ENCODE data around the gene AEN. TPM values are rescaled to one million over a fixed set of nuclear protein-coding genes. Genes with fewer than 3 reads are reported as not detected.

The AEN gene
- total and polyA plus RNA-seq, 2 donors (not counting 3 experiments of a cell fraction or from before 2014, with no cell fraction given) = 34.2 to 35.6 TPM

GRCh38 chr15:88571852-88572259 lies 49.3 kb upstream of the AEN start:
- no peak for TF ChIP-seq FOS (IDR thresholded peaks at IDR 0.05; ENCODE audit: borderline replicate concordance, insufficient read depth, low read length)
- TF ChIP-seq GATA2 (IDR thresholded peaks at IDR 0.05; ENCODE audit: insufficient read depth, insufficient read length, low read depth, low read length) = no peak
- no peak for TF ChIP-seq MYC (IDR thresholded peaks at IDR 0.05; ENCODE audit: low read depth, low read length)
- TF ChIP-seq CTCF (IDR thresholded peaks at IDR 0.05; ENCODE audit: extremely low read depth in 1 of 2, insufficient read depth in 1 of 2, low read depth in 1 of 2, low read length in 2 of 2) = no peak
- TF ChIP-seq EZH2 (IDR thresholded peaks at IDR 0.05; ENCODE audit: borderline replicate concordance, low read depth, low read length, severe bottlenecking) = no peak
- Histone ChIP-seq H3K4me1 (ENCODE audit: control insufficient read depth, extremely low read depth, insufficient read depth, low read length) (no peaks in the 10 kb centered on the region), H3K9ac (replicated peaks; ENCODE audit: extremely low read depth, insufficient read depth, low read length) (no peak overlapping the region), H3K36me3 (ENCODE audit: control insufficient read depth in 2 of 2, extremely low read depth in 1 of 2, insufficient read depth in 2 of 2, low read length in 2 of 2) (no peaks in the 10 kb centered on the region), H4K20me1 (replicated peaks; ENCODE audit: control insufficient read depth, extremely low read depth, insufficient read depth, low read length) (no peaks in the 10 kb centered on the region), H3K27ac (ENCODE audit: insufficient read depth, low read depth, low read length) (no peak overlapping the region), H3K79me2 (ENCODE audit: control insufficient read depth, insufficient read depth, low read length) (no peaks in the 10 kb centered on the region), H3K4me2 (ENCODE audit: insufficient read depth, low read length) (no peak overlapping the region), H3K27me3 (ENCODE audit: control insufficient read depth in 2 of 2, insufficient read depth in 2 of 2, low read length in 2 of 2) (peaks cover 0 to 2% of the 10 kb centered on the region in 2 experiments), H3K9me1 (replicated peaks; ENCODE audit: control insufficient read depth, extremely low read depth, insufficient read depth, low read length) (no peaks in the 10 kb centered on the region), H2AFZ (ENCODE audit: low read depth, low read length) (no peak overlapping the region), H3K4me3 (replicated peaks in 1 of 3; ENCODE audit: insufficient read depth in 1 of 3, low read depth in 1 of 3, low read length in 3 of 3) (no peak overlapping the region), H3K9me3 (replicated peaks; ENCODE audit: control insufficient read depth, insufficient read depth, low read length) (no peaks in the 10 kb centered on the region)
- dilution Hi-C loops (cut with MboI; ENCODE audit: extremely low pct_ligation_motif_present, low sequenced_read_pairs) (no loop called here), intact Hi-C loops (cut with micrococcal nuclease) (no loop called here)
- POLR2A ChIA-PET = no interaction called here
- DNase-seq (ENCODE audit: low read depth, low spot score) = no peak
- CTCF ChIA-PET = no interaction called here
- no peak for FAIRE-seq
- no TSS peak for BruUV-seq (replicated peaks)

GRCh38 chr15:88574077-88574476 lies 47.1 kb upstream of the AEN start:
- Histone ChIP-seq H3K9me1 (replicated peaks; ENCODE audit: control insufficient read depth, extremely low read depth, insufficient read depth, low read length) (no peaks in the 10 kb centered on the region), H2AFZ (ENCODE audit: low read depth, low read length) (no peak overlapping the region), H3K4me2 (ENCODE audit: insufficient read depth, low read length) (no peak overlapping the region), H3K36me3 (ENCODE audit: control insufficient read depth in 2 of 2, extremely low read depth in 1 of 2, insufficient read depth in 2 of 2, low read length in 2 of 2) (no peaks in the 10 kb centered on the region), H3K9me3 (replicated peaks; ENCODE audit: control insufficient read depth, insufficient read depth, low read length) (no peaks in the 10 kb centered on the region), H3K27me3 (ENCODE audit: control insufficient read depth in 2 of 2, insufficient read depth in 2 of 2, low read length in 2 of 2) (peaks cover 0 to 2% of the 10 kb centered on the region in 2 experiments), H3K4me3 (replicated peaks in 1 of 3; ENCODE audit: insufficient read depth in 1 of 3, low read depth in 1 of 3, low read length in 3 of 3) (no peak overlapping the region), H4K20me1 (replicated peaks; ENCODE audit: control insufficient read depth, extremely low read depth, insufficient read depth, low read length) (no peaks in the 10 kb centered on the region), H3K9ac (replicated peaks; ENCODE audit: extremely low read depth, insufficient read depth, low read length) (no peak overlapping the region), H3K79me2 (ENCODE audit: control insufficient read depth, insufficient read depth, low read length) (no peaks in the 10 kb centered on the region), H3K27ac (ENCODE audit: insufficient read depth, low read depth, low read length) (no peak overlapping the region), H3K4me1 (ENCODE audit: control insufficient read depth, extremely low read depth, insufficient read depth, low read length) (no peaks in the 10 kb centered on the region)
- no peak for TF ChIP-seq MYC (IDR thresholded peaks at IDR 0.05; ENCODE audit: low read depth, low read length)
- no peak for TF ChIP-seq JUN (IDR thresholded peaks at IDR 0.05; ENCODE audit: borderline replicate concordance, insufficient read depth, insufficient read length, low read depth)
- no peak for TF ChIP-seq MAX (IDR thresholded peaks at IDR 0.05; ENCODE audit: insufficient read depth, insufficient read length)
- no peak for TF ChIP-seq GATA2 (IDR thresholded peaks at IDR 0.05; ENCODE audit: insufficient read depth, insufficient read length, low read depth, low read length)
- TF ChIP-seq POLR2A (IDR thresholded peaks at IDR 0.05; ENCODE audit: low read depth, low read length) = no peak
- dilution Hi-C loops (cut with MboI; ENCODE audit: extremely low pct_ligation_motif_present, low sequenced_read_pairs) = no loop called here
- BruUV-seq (replicated peaks) = no TSS peak
- no peak for FAIRE-seq
- CTCF ChIA-PET = interaction anchor here (1.1 kb wide), 1 partner anchor 50 kb away, joined by 3 read pairs; no protein-coding TSS in a partner anchor
- DNase-seq (ENCODE audit: low read depth, low spot score) = no peak
- POLR2A ChIA-PET = interaction anchor here (0.6 kb wide), 1 partner anchor 36 kb away, joined by 4 read pairs; no protein-coding TSS in a partner anchor
- intact Hi-C loops (cut with micrococcal nuclease) = no loop called here
